Endodermal cell (in vitro differentiated cells): ENCODE measurements around the gene JMJD1C. TPM values are rescaled to one million over a fixed set of nuclear protein-coding genes. Genes with fewer than 3 reads are reported as not detected.

ENCODE experiments used
- DNase-seq: peaks from one replicate; pipeline ENCODE4 v3.0.0-alpha.2; 2017
- H3K27ac ChIP-seq: 2 replicates; pipeline ENCODE4 v1.5.1; 2013; ENCODE audit warnings: mild to moderate bottlenecking, low read depth, low read length, moderate library complexity
- H3K27me3 ChIP-seq: 2 replicates; pipeline ENCODE4 v1.6.1; 2013; ENCODE audit warnings: mild to moderate bottlenecking, low read length, moderate library complexity; ENCODE audit not compliant: insufficient read depth, control insufficient read depth, poor library complexity, severe bottlenecking
- H3K36me3 ChIP-seq: 2 replicates; pipeline ENCODE4 v1.7.0; 2013; ENCODE audit warnings: mild to moderate bottlenecking, low read length, moderate library complexity; ENCODE audit not compliant: control insufficient read depth, insufficient read depth
- H3K4me1 ChIP-seq: one replicate; pipeline ENCODE4 v1.7.0; 2013; ENCODE audit warnings: low read length; ENCODE audit not compliant: control insufficient read depth, insufficient read depth
- H3K4me3 ChIP-seq: 2 replicates; pipeline ENCODE4 v1.5.1; 2013; ENCODE audit warnings: mild to moderate bottlenecking, low read length, moderate library complexity
- H3K9ac ChIP-seq: 2 replicates; pipeline ENCODE4 v1.6.1; 2013; ENCODE audit warnings: mild to moderate bottlenecking, low read length, moderate library complexity; ENCODE audit not compliant: poor library complexity, severe bottlenecking; ENCODE audit errors: extremely low read depth
- H3K9me3 ChIP-seq: 2 replicates; pipeline ENCODE4 v1.6.1; 2013; ENCODE audit warnings: mild to moderate bottlenecking, low read length, moderate library complexity; ENCODE audit not compliant: control insufficient read depth
- H3K27ac Mint-ChIP-seq: 2 replicates; pipeline ENCODE4 v1.8.0; 2020; ENCODE audit warnings: mixed read lengths
- H3K27me3 Mint-ChIP-seq: 2 replicates; pipeline ENCODE4 v1.8.0; 2021; ENCODE audit warnings: mild to moderate bottlenecking, mixed read lengths; ENCODE audit not compliant: insufficient read depth
- H3K36me3 Mint-ChIP-seq: 2 replicates; pipeline ENCODE4 v1.8.0; 2020; ENCODE audit warnings: low read depth, mixed read lengths
- H3K4me1 Mint-ChIP-seq: 2 replicates; pipeline ENCODE4 v1.8.0; 2020; ENCODE audit warnings: mixed read lengths
- H3K4me3 Mint-ChIP-seq: 2 replicates; pipeline ENCODE4 v1.8.0; 2020; ENCODE audit warnings: mild to moderate bottlenecking, moderate library complexity, mixed read lengths
- H3K9me3 Mint-ChIP-seq: 2 replicates; pipeline ENCODE4 v1.8.0; 2020; ENCODE audit warnings: mild to moderate bottlenecking, mixed read lengths
- CTCF ChIP-seq: fragments of 200-600 bp; sonication (generic); conservative IDR thresholded peaks from 2 replicates; pipeline ENCODE4 v1.5.0; 2021; ENCODE audit warnings: antibody characterized with exemption, mild to moderate bottlenecking
- WGBS, 2 experiments: methylation state at CpG; one replicate each; pipeline versions ENCODE4 v1.1.5 to v1.1.7; 2013; ENCODE audit warnings: missing lambda C conversion rate in 2 of 2, mixed read lengths in 1 of 2; ENCODE audit not compliant: insufficient coverage in 1 of 2, insufficient read length in 1 of 2; 5-methylcytosine and 5-hydroxymethylcytosine counted together
- total RNA-seq, 2 donors: library from RNA; stranded (reverse); fragmentation: NEBNext Ultra II Directional in 1 of 2; extraction: Animal tissue kit (Norgen Biotek cat#: 25700) in 1 of 2; gene quantifications; 2 replicates in 1 of 2; 3 replicates in 1 of 2; pipeline ENCODE4 v1.2.1, GENCODE V29; 2021

The JMJD1C gene
- total RNA-seq, 2 donors from 2014 or later: 91.3 to 114 TPM

- no peaks in the 10 kb centered on the region for H3K27me3 Mint-ChIP-seq
- DNase-seq: no peak
- H3K4me1 Mint-ChIP-seq: peaks cover 6% of the 10 kb centered on the region
- Histone ChIP-seq H3K27ac (no peak overlapping the region), H3K36me3 (peaks cover 13% of the 10 kb centered on the region), H3K9me3 (no peaks in the 10 kb centered on the region), H3K9ac (no peak overlapping the region), H3K4me1 (no peaks in the 10 kb centered on the region), H3K4me3 (no peak overlapping the region), H3K27me3 (no peaks in the 10 kb centered on the region)
- TF ChIP-seq CTCF: no peak
- H3K4me3 Mint-ChIP-seq: no peak overlapping the region
- H3K36me3 Mint-ChIP-seq: peaks cover 21% of the 10 kb centered on the region
- H3K27ac Mint-ChIP-seq: no peak overlapping the region
- WGBS, 2 experiments: 100% methylated on average over 1 of the region's 1 CpG; no CpG with 5 or more reads in 1 of the 2 experiments
- no peaks in the 10 kb centered on the region for H3K9me3 Mint-ChIP-seq
Measured at GRCh38 chr10:63224241-63224640, 241.5 kb downstream of the JMJD1C start.

- peaks cover 3% of the 10 kb centered on the region for H3K4me1 ChIP-seq
- peaks cover 17% of the 10 kb centered on the region for H3K4me1 Mint-ChIP-seq
- H3K4me3 ChIP-seq: no peak overlapping the region
- no peak for DNase-seq
- H3K4me3 Mint-ChIP-seq: no peak overlapping the region
- no peak overlapping the region for H3K27ac ChIP-seq
- no peaks in the 10 kb centered on the region for H3K9me3 Mint-ChIP-seq
- H3K36me3 Mint-ChIP-seq: peaks cover 20% of the 10 kb centered on the region
- TF ChIP-seq CTCF: no peak
- H3K27ac Mint-ChIP-seq: no peak overlapping the region
- no peaks in the 10 kb centered on the region for H3K9me3 ChIP-seq
- peaks cover 19% of the 10 kb centered on the region for H3K36me3 ChIP-seq
- no peaks in the 10 kb centered on the region for H3K27me3 ChIP-seq
- 90 to 100% methylated on average over 4 of the region's 4 CpGs for whole genome bisulfite sequencing, 2 experiments
- no peak overlapping the region for H3K9ac ChIP-seq
- H3K27me3 Mint-ChIP-seq: no peaks in the 10 kb centered on the region
Measured at GRCh38 chr10:63221950-63222349, 243.8 kb downstream of the JMJD1C start.

- Mint-ChIP-seq H3K9me3 (no peaks in the 10 kb centered on the region), H3K36me3 (peaks cover 31% of the 10 kb centered on the region), H3K4me3 (no peak overlapping the region), H3K4me1 (peaks cover 17% of the 10 kb centered on the region), H3K27ac (no peak overlapping the region), H3K27me3 (no peaks in the 10 kb centered on the region)
- H3K36me3 ChIP-seq: peaks cover 39% of the 10 kb centered on the region
- peaks cover 3% of the 10 kb centered on the region for H3K4me1 ChIP-seq
- no peak overlapping the region for H3K9ac ChIP-seq
- WGBS, 2 experiments: 90 to 91% methylated on average over 2 to 5 of the region's 5 CpGs
- H3K27me3 ChIP-seq: no peaks in the 10 kb centered on the region
- DNase-seq: no peak
- no peak overlapping the region for H3K4me3 ChIP-seq
- TF ChIP-seq CTCF: no peak
- H3K27ac ChIP-seq: no peak overlapping the region
- H3K9me3 ChIP-seq: no peaks in the 10 kb centered on the region
Measured at GRCh38 chr10:63219749-63220148, 246.0 kb downstream of the JMJD1C start.
